ENCODE results near the gene MRPL42. TPM values are rescaled to one million over a fixed set of nuclear protein-coding genes. Genes with fewer than 3 reads are reported as not detected.
"Not testable (repeated sequence)": the region's sequence is repeated elsewhere in the genome, so short reads cannot be mapped to it uniquely, and the experiment has no call there.

The MRPL42 gene
- total RNA-seq, 2 experiments from 2014 or later = 85.2 to 87.6 TPM

GRCh38 chr12:93476555-93476954, 9.2 kb downstream of the MRPL42 start:
- ChIA-PET CTCF (no interaction called here), POLR2A (no interaction called here)

GRCh38 chr12:93482721-93483120, 15.4 kb downstream of the MRPL42 start:
- CTCF ChIA-PET = no interaction called here
- POLR2A ChIA-PET = no interaction called here

GRCh38 chr12:93483151-93483807, 16.0 kb downstream of the MRPL42 start:
- ChIA-PET POLR2A (no interaction called here), CTCF (interaction anchor here (0.9 kb wide), 1 partner anchor 22 kb away, joined by 3 read pairs; no protein-coding TSS in a partner anchor)

- POLR2A ChIA-PET = no interaction called here
Measured at GRCh38 chr12:93484315-93484981, 17.1 kb downstream of the MRPL42 start.

GRCh38 chr12:93492808-93493207, 25.5 kb downstream of the MRPL42 start:
- POLR2A ChIA-PET, CTCF ChIA-PET: not testable (repeated sequence)

More at GRCh38 chr12:93484315-93484981, 17.1 kb downstream of the MRPL42 start:
- CTCF ChIA-PET = interaction anchor here (0.9 kb wide), 1 partner anchor 20 kb away, joined by 3 read pairs; no protein-coding TSS in a partner anchor

- POLR2A ChIA-PET = no interaction called here
Measured at GRCh38 chr12:93494096-93494495, 26.8 kb downstream of the MRPL42 start.

GRCh38 chr12:93497456-93497855, 30.1 kb downstream of the MRPL42 start:
- ChIA-PET CTCF (interaction anchor here (1.0 kb wide), 1 partner anchor 48 kb away, joined by 3 read pairs; no protein-coding TSS in a partner anchor), POLR2A (no interaction called here)

More at GRCh38 chr12:93494096-93494495, 26.8 kb downstream of the MRPL42 start:
- CTCF ChIA-PET = interaction anchor here (1.8 kb wide), 1 partner anchor 607 kb away, joined by 4 read pairs; no protein-coding TSS in a partner anchor

GRCh38 chr12:93498813-93499212, 31.5 kb downstream of the MRPL42 start:
- POLR2A ChIA-PET, CTCF ChIA-PET: not testable (repeated sequence)

GRCh38 chr12:93500201-93500600, 32.9 kb downstream of the MRPL42 start:
- CTCF ChIA-PET = no interaction called here
- POLR2A ChIA-PET = no interaction called here

GRCh38 chr12:93500667-93501066, 33.4 kb downstream of the MRPL42 start:
- CTCF ChIA-PET = no interaction called here
- POLR2A ChIA-PET = no interaction called here

- ChIA-PET POLR2A (interaction anchor here (1.8 kb wide), 1 partner anchor 600 kb away, joined by 5 read pairs; no protein-coding TSS in a partner anchor), CTCF (interaction anchor here (0.6 to 4.7 kb wide), 14 partner anchors 8 to 608 kb away, joined by 3 to 71 read pairs (median 3); no protein-coding TSS in a partner anchor)
Measured at GRCh38 chr12:93502802-93503623, 35.7 kb downstream of the MRPL42 start.

- ChIA-PET POLR2A (no interaction called here), CTCF (no interaction called here)
Measured at GRCh38 chr12:93507165-93507564, 39.9 kb downstream of the MRPL42 start.

GRCh38 chr12:93509506-93509905, 42.2 kb downstream of the MRPL42 start:
- ChIA-PET POLR2A (no interaction called here), CTCF (no interaction called here)

GRCh38 chr12:93514853-93515252, 47.5 kb downstream of the MRPL42 start:
- CTCF ChIA-PET = no interaction called here
- POLR2A ChIA-PET = no interaction called here

GRCh38 chr12:93518725-93519124, 51.4 kb downstream of the MRPL42 start:
- ChIA-PET POLR2A (no interaction called here), CTCF (no interaction called here)

- ChIA-PET POLR2A (no interaction called here), CTCF (no interaction called here)
Measured at GRCh38 chr12:93519859-93520258, 52.5 kb downstream of the MRPL42 start.

GRCh38 chr12:93520454-93520853, 53.1 kb downstream of the MRPL42 start:
- ChIA-PET CTCF (no interaction called here), POLR2A (no interaction called here)

- POLR2A ChIA-PET = interaction anchor here (0.7 kb wide), 1 partner anchor 333 kb away, joined by 6 read pairs; no protein-coding TSS in a partner anchor
Measured at GRCh38 chr12:93521225-93522080, 54.1 kb downstream of the MRPL42 start.

GRCh38 chr12:93524386-93525133, 57.2 kb downstream of the MRPL42 start:
- ChIA-PET POLR2A (no interaction called here), CTCF (interaction anchor here (0.7 to 1.4 kb wide), 3 partner anchors 12 to 576 kb away, joined by 3 to 4 read pairs (median 3); no protein-coding TSS in a partner anchor)

More at GRCh38 chr12:93521225-93522080, 54.1 kb downstream of the MRPL42 start:
- CTCF ChIA-PET = no interaction called here

Measured in activated CD8-positive, alpha-beta memory T cell treated with anti-CD3 and anti-CD28 coated beads for 36 hours (primary cell).